NT2/D1 (cell line): Measurements from ENCODE around the gene KRT4.

Source experiments
- DNase-seq: peaks from one replicate; pipeline ENCODE4 v3.0.0-alpha.2; 2011; ENCODE audit warnings: low read depth, low spot score
- H3K27me3 ChIP-seq: 2 replicates; pipeline ENCODE4 v1.6.0; 2011; ENCODE audit warnings: mild to moderate bottlenecking; ENCODE audit not compliant: insufficient read length, insufficient read depth
- H3K36me3 ChIP-seq: 2 replicates; pipeline ENCODE4 v1.6.1; 2011; ENCODE audit warnings: mild to moderate bottlenecking, low read length, mixed read lengths; ENCODE audit not compliant: insufficient read depth, insufficient read length
- H3K4me1 ChIP-seq: 2 replicates; pipeline ENCODE4 v1.5.1; 2011; ENCODE audit not compliant: insufficient read depth, insufficient read length
- H3K4me3 ChIP-seq: 2 replicates; pipeline ENCODE4 v1.5.1; 2011; ENCODE audit warnings: low read depth; ENCODE audit not compliant: insufficient read length
- H3K9ac ChIP-seq: 2 replicates; pipeline ENCODE4 v1.6.0; 2011; ENCODE audit warnings: low read depth; ENCODE audit not compliant: insufficient read length
- H3K9me3 ChIP-seq: 2 replicates; pipeline ENCODE4 v1.5.1; 2011; ENCODE audit warnings: mild to moderate bottlenecking, low read length; ENCODE audit not compliant: insufficient read depth
- SUZ12 ChIP-seq: IDR thresholded peaks from 2 replicates; pipeline ENCODE4 v1.6.1; 2011; ENCODE audit not compliant: insufficient read length, insufficient read depth; ENCODE audit errors: extremely low read depth
- YY1 ChIP-seq: IDR thresholded peaks from 2 replicates; pipeline ENCODE4 v1.6.1; 2011; ENCODE audit not compliant: insufficient read length, insufficient read depth
- ZNF274 ChIP-seq: IDR thresholded peaks from 2 replicates; pipeline ENCODE4 v1.6.1; 2011; ENCODE audit warnings: mild to moderate bottlenecking, low read depth, low read length

KRT4 gene

DNA sequence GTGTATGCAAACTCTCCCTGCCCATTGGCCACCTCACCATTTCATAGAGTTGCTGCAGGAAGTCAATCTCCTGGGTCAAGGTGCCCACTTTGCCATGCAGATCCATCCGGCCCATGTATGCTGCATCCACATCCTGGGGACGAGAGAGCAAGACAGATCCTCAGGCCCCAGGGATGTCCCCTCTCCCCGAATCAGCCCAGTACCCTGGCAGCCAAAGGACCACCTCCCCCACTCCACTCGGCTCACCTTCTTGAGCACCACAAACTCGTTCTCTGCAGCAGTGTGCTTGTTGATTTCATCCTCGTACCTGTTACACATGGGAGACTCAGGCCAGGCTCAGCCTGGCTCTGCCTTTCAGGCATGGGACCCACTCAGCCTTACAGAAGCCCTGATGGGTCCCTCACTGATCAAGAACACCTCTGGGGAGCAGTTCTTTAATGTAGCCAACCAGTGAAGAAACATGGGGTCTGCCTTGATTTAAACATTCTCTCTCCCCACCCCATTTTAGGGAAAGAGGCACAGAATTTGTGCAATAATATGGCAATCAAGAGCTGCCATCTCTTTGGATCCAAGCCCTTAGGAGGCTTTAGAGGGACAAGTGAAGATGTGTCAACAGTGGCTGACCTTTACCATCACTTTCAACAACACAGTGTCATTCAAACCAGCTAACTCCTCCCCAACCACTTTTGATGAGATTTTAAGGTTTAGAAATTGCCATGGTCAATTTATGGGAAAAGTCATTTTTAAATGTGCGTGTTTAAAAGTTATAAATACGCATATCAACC, 16.3 kb upstream of the KRT4 start:
- no peak for TF ChIP-seq SUZ12
- TF ChIP-seq YY1: no peak
- no peak for TF ChIP-seq ZNF274
- H3K4me3 ChIP-seq: no peak overlapping the region
- no peaks in the 10 kb centered on the region for H3K27me3 ChIP-seq
- no peak overlapping the region for H3K9ac ChIP-seq
- H3K4me1 ChIP-seq: peaks cover 6% of the 10 kb centered on the region
- H3K36me3 ChIP-seq: no peaks in the 10 kb centered on the region
- no peak for DNase-seq
- H3K9me3 ChIP-seq: no peaks in the 10 kb centered on the region; the same call in 1 of the 2 replicates

- no peaks in the 10 kb centered on the region; the same call in 1 of the 2 replicates for H3K9me3 ChIP-seq
- no peaks in the 10 kb centered on the region for H3K27me3 ChIP-seq
- TF ChIP-seq YY1 (no peak), SUZ12 (no peak), ZNF274 (no peak)
- H3K36me3 ChIP-seq: no peaks in the 10 kb centered on the region
- H3K9ac ChIP-seq: no peak overlapping the region
- H3K4me3 ChIP-seq: no peak overlapping the region
- peaks cover 6% of the 10 kb centered on the region for H3K4me1 ChIP-seq
- DNase-seq: no peak
Observed at GRCh38 chr12:52828591-52829021, 14.7 kb upstream of the KRT4 start.

DNA sequence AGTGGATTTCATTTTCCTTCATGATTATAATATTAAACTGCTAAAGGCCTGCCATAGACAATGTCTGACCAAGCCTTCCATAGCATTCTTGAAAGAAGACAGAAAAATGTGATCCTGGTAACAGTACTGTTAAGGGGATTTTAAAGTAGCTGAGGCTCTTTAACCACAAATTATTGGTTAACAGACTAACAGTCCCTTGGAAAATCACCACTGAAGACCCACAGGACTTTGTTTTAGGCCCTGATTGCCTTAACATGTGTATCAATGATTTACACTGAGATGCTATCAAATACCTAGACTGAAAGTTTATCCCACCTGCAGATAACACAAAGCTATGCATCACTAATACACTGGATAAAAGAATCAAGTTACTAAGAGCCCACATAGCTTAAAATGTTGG, 14.2 kb upstream of the KRT4 start:
- Histone ChIP-seq H3K27me3 (no peaks in the 10 kb centered on the region), H3K9ac (no peak overlapping the region), H3K4me1 (peaks cover 6% of the 10 kb centered on the region), H3K36me3 (no peaks in the 10 kb centered on the region), H3K4me3 (no peak overlapping the region), H3K9me3 (no peaks in the 10 kb centered on the region; the same call in 1 of the 2 replicates)
- DNase-seq: no peak
- TF ChIP-seq ZNF274 (no peak), YY1 (no peak), SUZ12 (no peak)

- Histone ChIP-seq H3K4me1 (peaks cover 6% of the 10 kb centered on the region), H3K9ac (no peak overlapping the region), H3K9me3 (no peaks in the 10 kb centered on the region; the same call in 1 of the 2 replicates), H3K27me3 (no peaks in the 10 kb centered on the region), H3K4me3 (no peak overlapping the region), H3K36me3 (no peaks in the 10 kb centered on the region)
- no peak for TF ChIP-seq YY1
- no peak for TF ChIP-seq SUZ12
- TF ChIP-seq ZNF274: no peak
- no peak for DNase-seq
Observed at GRCh38 chr12:52827499-52828090, 13.7 kb upstream of the KRT4 start.

- Histone ChIP-seq H3K9ac (no peak overlapping the region), H3K9me3 (no peaks in the 10 kb centered on the region; the same call in 1 of the 2 replicates), H3K27me3 (no peaks in the 10 kb centered on the region), H3K4me1 (peaks cover 6% of the 10 kb centered on the region), H3K36me3 (no peaks in the 10 kb centered on the region), H3K4me3 (no peak overlapping the region)
- TF ChIP-seq ZNF274 (no peak), YY1 (peak; percentile 15)
- DNase-seq: peak; percentile 46
Observed at GRCh38 chr12:52826611-52827498, 12.9 kb upstream of the KRT4 start.

DNA sequence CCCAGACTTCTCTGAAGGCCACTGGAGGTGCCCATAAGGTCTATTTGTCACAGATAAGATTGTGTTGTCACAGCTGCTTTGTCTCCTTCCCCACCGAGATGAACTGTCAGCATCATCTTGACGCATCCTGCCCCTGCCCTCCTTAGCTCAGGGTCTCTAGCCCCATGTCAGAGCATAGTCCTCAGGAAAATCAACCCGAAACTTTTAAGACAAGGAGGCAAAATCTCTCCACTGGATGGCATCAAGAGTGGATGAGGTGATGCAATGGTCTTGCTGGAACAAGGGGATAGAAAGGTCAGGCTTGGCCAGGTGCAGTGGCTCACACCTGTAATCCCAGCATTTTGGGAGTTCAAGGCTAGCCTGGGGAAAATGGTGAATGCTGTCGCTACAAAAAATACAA, 12.0 kb upstream of the KRT4 start:
- Histone ChIP-seq H3K4me1 (peaks cover 6% of the 10 kb centered on the region), H3K36me3 (no peaks in the 10 kb centered on the region), H3K9ac (no peak overlapping the region), H3K4me3 (no peak overlapping the region), H3K9me3 (no peaks in the 10 kb centered on the region; the same call in 1 of the 2 replicates), H3K27me3 (no peaks in the 10 kb centered on the region)
- DNase-seq: no peak
- TF ChIP-seq YY1: no peak
- no peak for TF ChIP-seq ZNF274
- TF ChIP-seq SUZ12: no peak
